VCaP (cell line): ENCODE data around the gene CASZ1.

Source experiments
- H3K27ac ChIP-seq: fragments of 450-650 bp; 2 replicates; pipeline ENCODE4 v1.5.1; 2017
- TF ChIP-seq, protein P1 (sequence below): fragments of 450-650 bp; conservative IDR thresholded peaks from 2 replicates; pipeline ENCODE4 v1.5.1; 2017; ENCODE audit warnings: mild to moderate bottlenecking, moderate library complexity

Gene CASZ1

DNA sequence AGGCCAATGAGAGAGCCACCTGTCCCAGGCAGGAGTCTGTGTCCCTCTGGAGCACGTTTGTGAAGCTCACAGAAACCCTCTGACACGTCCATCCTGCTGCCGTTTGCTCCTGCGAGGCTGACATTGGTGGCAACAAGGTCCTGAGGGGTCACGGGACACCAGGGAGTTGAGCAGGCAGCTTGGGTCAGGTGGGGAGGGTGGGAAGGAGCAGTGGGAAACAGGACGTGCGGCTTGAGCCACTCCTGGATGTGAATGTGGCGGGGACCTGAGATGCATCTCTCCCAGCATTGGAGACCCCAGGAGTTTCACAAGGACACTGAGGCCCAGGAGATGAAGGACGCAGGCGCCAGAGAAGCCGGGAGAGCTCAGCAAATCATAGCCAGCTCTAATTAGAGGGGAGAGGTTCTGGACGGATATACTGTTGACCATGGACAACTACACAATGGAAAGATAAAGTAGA, 172.7 kb downstream of the CASZ1 start:
- TF ChIP-seq, protein P1, sequence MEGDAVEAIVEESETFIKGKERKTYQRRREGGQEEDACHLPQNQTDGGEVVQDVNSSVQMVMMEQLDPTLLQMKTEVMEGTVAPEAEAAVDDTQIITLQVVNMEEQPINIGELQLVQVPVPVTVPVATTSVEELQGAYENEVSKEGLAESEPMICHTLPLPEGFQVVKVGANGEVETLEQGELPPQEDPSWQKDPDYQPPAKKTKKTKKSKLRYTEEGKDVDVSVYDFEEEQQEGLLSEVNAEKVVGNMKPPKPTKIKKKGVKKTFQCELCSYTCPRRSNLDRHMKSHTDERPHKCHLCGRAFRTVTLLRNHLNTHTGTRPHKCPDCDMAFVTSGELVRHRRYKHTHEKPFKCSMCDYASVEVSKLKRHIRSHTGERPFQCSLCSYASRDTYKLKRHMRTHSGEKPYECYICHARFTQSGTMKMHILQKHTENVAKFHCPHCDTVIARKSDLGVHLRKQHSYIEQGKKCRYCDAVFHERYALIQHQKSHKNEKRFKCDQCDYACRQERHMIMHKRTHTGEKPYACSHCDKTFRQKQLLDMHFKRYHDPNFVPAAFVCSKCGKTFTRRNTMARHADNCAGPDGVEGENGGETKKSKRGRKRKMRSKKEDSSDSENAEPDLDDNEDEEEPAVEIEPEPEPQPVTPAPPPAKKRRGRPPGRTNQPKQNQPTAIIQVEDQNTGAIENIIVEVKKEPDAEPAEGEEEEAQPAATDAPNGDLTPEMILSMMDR: no peak
- no peak overlapping the region for H3K27ac ChIP-seq

DNA sequence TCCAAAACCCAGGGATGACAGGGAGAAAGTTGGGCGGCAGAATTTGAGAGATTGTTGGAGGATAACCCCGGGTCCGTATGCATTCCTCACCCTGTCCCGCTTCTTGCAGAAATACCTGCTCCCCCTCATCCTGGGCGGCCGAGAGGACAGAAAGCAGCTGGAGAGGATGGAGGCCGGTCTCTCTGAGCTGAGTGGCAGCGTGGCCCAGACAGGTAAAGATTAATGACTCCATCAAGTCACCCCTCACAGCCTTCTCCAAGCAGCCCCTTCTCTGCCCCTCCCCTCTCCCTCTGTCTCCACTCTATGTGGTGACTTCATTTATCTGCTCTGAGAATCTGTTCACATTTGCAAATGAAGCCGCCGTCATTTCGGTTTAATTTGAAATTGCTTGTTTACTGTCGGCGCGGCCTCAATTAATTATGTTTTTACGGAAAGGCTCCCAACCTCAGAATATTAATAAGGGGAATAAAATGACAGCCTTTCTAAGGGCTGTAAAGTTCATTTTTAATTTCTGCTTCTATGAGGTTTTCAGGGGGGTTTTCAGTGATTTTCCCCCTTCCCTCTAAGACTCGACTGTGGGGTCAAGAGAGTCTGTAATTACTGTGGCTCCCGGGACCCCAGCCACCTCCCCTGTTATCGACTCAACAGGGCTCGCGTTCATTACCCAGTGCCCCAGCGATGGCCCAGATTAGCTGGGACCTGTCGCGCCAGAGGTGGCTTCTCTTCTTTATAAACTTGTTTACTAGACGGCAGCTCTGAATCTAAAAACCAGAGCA, 173.3 kb downstream of the CASZ1 start:
- no peak overlapping the region for H3K27ac ChIP-seq
- TF ChIP-seq, protein P1: no peak

GRCh38 chr1:10621906-10622305, 174.5 kb downstream of the CASZ1 start:
- no peak overlapping the region for H3K27ac ChIP-seq
- TF ChIP-seq, protein P1: no peak

- TF ChIP-seq, protein P1: no peak
- no peak overlapping the region for H3K27ac ChIP-seq
Measured at GRCh38 chr1:10620776-10621175, 175.7 kb downstream of the CASZ1 start.

GRCh38 chr1:10617931-10618885, 178.2 kb downstream of the CASZ1 start:
- TF ChIP-seq, protein P1: no peak
- no peak overlapping the region for H3K27ac ChIP-seq

DNA sequence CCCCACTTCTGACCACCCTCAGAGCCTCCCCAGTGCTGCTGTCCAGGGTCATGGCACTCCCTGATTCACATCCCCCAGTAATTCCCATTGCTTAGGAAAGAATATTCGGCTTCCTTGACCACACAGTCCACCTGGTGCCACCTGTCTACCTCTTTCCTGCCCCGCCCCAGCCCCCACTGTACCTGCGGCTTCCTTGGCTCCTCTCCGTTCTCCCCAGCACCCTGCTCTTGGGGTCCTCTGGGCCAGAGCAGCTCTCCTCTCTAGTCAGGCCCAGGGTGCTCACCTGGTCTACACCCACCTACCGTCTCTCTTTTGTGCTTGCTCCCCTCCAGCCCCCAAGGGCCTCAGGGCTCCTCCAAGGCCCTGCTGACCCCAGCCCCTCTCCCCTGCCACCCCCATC, 179.1 kb downstream of the CASZ1 start:
- TF ChIP-seq, protein P1: no peak
- no peak overlapping the region for H3K27ac ChIP-seq

- TF ChIP-seq, protein P1: no peak
- H3K27ac ChIP-seq: no peak overlapping the region
Measured at GRCh38 chr1:10616696-10617095, 179.8 kb downstream of the CASZ1 start.
